ENCODE measurements around the gene OLFM1. TPM values are rescaled to one million over a fixed set of nuclear protein-coding genes. Genes with fewer than 3 reads are reported as not detected.

OLFM1 gene
- total and polyA plus RNA-seq, 2 donors (not counting 1 experiment from before 2014, with no cell fraction given): 0.07 TPM; not detected in 1

- 60% methylated on average over 10 of the region's 12 CpGs for WGBS (ENCODE audit: insufficient coverage)
- peaks cover 0 to 7% (median 3%) of the 10 kb centered on the region in 4 experiments for H3K27me3 ChIP-seq (replicated peaks in 1 of 4; ENCODE audit: control extremely low read depth in 1 of 4, control insufficient read depth in 3 of 4, insufficient read depth in 4 of 4, low read length in 3 of 4)
Observed at GRCh38 chr9:135104761-135105160, 17.3 kb downstream of the OLFM1 start.

DNA sequence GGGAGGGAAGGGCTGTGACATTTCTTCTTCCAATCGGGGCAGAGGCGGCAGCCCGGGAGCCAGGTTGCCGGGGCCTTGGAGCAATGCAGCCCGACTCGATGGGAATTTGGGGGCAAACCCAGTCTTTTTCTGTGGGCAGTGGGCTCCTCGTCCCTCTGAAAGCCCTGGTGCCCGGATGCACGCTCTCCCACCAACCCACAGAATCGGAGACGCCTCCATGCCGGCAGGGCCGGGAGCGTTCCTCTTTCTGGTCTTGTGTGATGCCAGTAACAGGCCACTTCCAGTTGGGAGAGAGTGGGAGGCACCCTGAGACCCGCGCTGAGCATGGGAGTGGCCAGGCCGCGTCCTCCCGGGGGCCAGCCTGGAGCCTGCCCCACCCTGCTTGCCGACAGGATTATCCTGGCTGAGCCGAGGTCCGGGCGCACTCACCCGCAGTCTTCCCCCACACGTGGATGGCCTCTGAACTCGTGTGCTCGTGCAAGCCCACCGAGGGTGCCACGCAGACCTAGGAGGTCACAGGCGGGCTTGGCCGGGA lies 17.8 kb downstream of the OLFM1 start:
- WGBS (ENCODE audit: insufficient coverage): 80% methylated on average over 30 of the region's 31 CpGs
- no peaks in the 10 kb centered on the region for H3K4me1 Mint-ChIP-seq
- Histone ChIP-seq H3K9me3 (ENCODE audit: control extremely low read depth in 1 of 3, control insufficient read depth in 2 of 3, insufficient read depth in 1 of 3, low read length in 2 of 3) (peaks cover 0 to 3% (median 0%) of the 10 kb centered on the region in 3 donors), H3K9ac (ENCODE audit: low read length) (no peak overlapping the region), H3K79me2 (ENCODE audit: control insufficient read depth, insufficient read depth, low read length) (no peaks in the 10 kb centered on the region), H3K36me3 (replicated peaks in 1 of 2; ENCODE audit: control extremely low read depth in 1 of 2, control insufficient read depth in 1 of 2, extremely low read depth in 1 of 2, insufficient read depth in 2 of 2, low read length in 1 of 2) (no peaks in the 10 kb centered on the region), H3K4me1 (ENCODE audit: control insufficient read depth in 2 of 2, insufficient read depth in 2 of 2, low read length in 2 of 2) (no peaks in the 10 kb centered on the region), H3K4me3 (ENCODE audit: control extremely low read depth in 1 of 5, extremely low read depth in 1 of 5, insufficient read depth in 1 of 5, low read depth in 2 of 5, low read length in 4 of 5) (no peak overlapping the region), H3K27ac (ENCODE audit: low read length in 2 of 2) (no peak overlapping the region), H4K20me1 (ENCODE audit: control insufficient read depth, insufficient read depth, low read length, poor library complexity, severe bottlenecking) (no peaks in the 10 kb centered on the region), H2AFZ (ENCODE audit: insufficient read depth, low read depth, low read length, poor library complexity, severe bottlenecking) (no peak overlapping the region), H3K4me2 (replicated peaks; ENCODE audit: low read depth, low read length, poor library complexity, severe bottlenecking) (no peak overlapping the region), H3K27me3 (replicated peaks in 1 of 4; ENCODE audit: control extremely low read depth in 1 of 4, control insufficient read depth in 3 of 4, insufficient read depth in 4 of 4, low read length in 3 of 4) (peaks cover 0 to 7% (median 2%) of the 10 kb centered on the region in 4 experiments)
- H3K27ac Mint-ChIP-seq: no peak overlapping the region
- ChIA-PET CTCF (no interaction called here), POLR2A (no interaction called here)
- H3K4me3 Mint-ChIP-seq: no peak overlapping the region
- no peak for ATAC-seq (ENCODE audit: low read depth)
- TF ChIP-seq EZH2 (IDR thresholded peaks at IDR 0.05; ENCODE audit: borderline replicate concordance, insufficient read depth, low read depth, low read length, poor library complexity, severe bottlenecking): no peak
- no peak for TF ChIP-seq CTCF (IDR thresholded peaks at IDR 0.05)
- intact Hi-C loops (cut with micrococcal nuclease): no loop called here
- DNase-seq: no peak
- H3K9me3 Mint-ChIP-seq (ENCODE audit: insufficient read depth): no peaks in the 10 kb centered on the region
- peaks cover 31% of the 10 kb centered on the region for H3K27me3 Mint-ChIP-seq

More at GRCh38 chr9:135104761-135105160, 17.3 kb downstream of the OLFM1 start:
- DNase-seq (no peak), ATAC-seq (ENCODE audit: low read depth) (no peak)
- no peak overlapping the region for H3K27ac ChIP-seq (ENCODE audit: low read length in 2 of 2)
- no peaks in the 10 kb centered on the region for H3K4me1 Mint-ChIP-seq
- no peak overlapping the region for H3K4me3 Mint-ChIP-seq
- intact Hi-C loops (cut with micrococcal nuclease): no loop called here
- H3K27me3 Mint-ChIP-seq: peaks cover 31% of the 10 kb centered on the region
- H4K20me1 ChIP-seq (ENCODE audit: control insufficient read depth, insufficient read depth, low read length, poor library complexity, severe bottlenecking): no peaks in the 10 kb centered on the region
- peaks cover 0 to 3% (median 0%) of the 10 kb centered on the region in 3 donors for H3K9me3 ChIP-seq (ENCODE audit: control extremely low read depth in 1 of 3, control insufficient read depth in 2 of 3, insufficient read depth in 1 of 3, low read length in 2 of 3)
- no peaks in the 10 kb centered on the region for H3K4me1 ChIP-seq (ENCODE audit: control insufficient read depth in 2 of 2, insufficient read depth in 2 of 2, low read length in 2 of 2)
- POLR2A ChIA-PET: no interaction called here
- CTCF ChIA-PET: no interaction called here
- H3K79me2 ChIP-seq (ENCODE audit: control insufficient read depth, insufficient read depth, low read length): no peaks in the 10 kb centered on the region
- H3K4me2 ChIP-seq (replicated peaks; ENCODE audit: low read depth, low read length, poor library complexity, severe bottlenecking): no peak overlapping the region
- no peak overlapping the region for H3K4me3 ChIP-seq (ENCODE audit: control extremely low read depth in 1 of 5, extremely low read depth in 1 of 5, insufficient read depth in 1 of 5, low read depth in 2 of 5, low read length in 4 of 5)
- no peaks in the 10 kb centered on the region for H3K36me3 ChIP-seq (replicated peaks in 1 of 2; ENCODE audit: control extremely low read depth in 1 of 2, control insufficient read depth in 1 of 2, extremely low read depth in 1 of 2, insufficient read depth in 2 of 2, low read length in 1 of 2)
- no peaks in the 10 kb centered on the region for H3K9me3 Mint-ChIP-seq (ENCODE audit: insufficient read depth)
- TF ChIP-seq EZH2 (IDR thresholded peaks at IDR 0.05; ENCODE audit: borderline replicate concordance, insufficient read depth, low read depth, low read length, poor library complexity, severe bottlenecking) (no peak), CTCF (IDR thresholded peaks at IDR 0.05) (no peak)
- no peak overlapping the region for H3K27ac Mint-ChIP-seq
- H2AFZ ChIP-seq (ENCODE audit: insufficient read depth, low read depth, low read length, poor library complexity, severe bottlenecking): no peak overlapping the region
- no peak overlapping the region for H3K9ac ChIP-seq (ENCODE audit: low read length)
